H9 (cell line): ENCODE data around the gene FNDC3B. TPM values are rescaled to one million over a fixed set of nuclear protein-coding genes. Genes with fewer than 3 reads are reported as not detected.

Experiments used
- DNase-seq: peaks from one replicate; pipeline ENCODE4 v3.0.0-alpha.2; 2017
- H2AFZ ChIP-seq: one replicate; pipeline ENCODE4 v1.6.1; 2013; ENCODE audit warnings: mild to moderate bottlenecking, low read length, control low read depth, moderate library complexity
- H2AK5ac ChIP-seq: 2 replicates; pipeline ENCODE4 v1.6.1; 2013; ENCODE audit warnings: low read length, control low read depth, mixed read lengths; ENCODE audit not compliant: insufficient read length
- H2BK120ac ChIP-seq: one replicate; pipeline ENCODE4 v1.6.1; 2013; ENCODE audit warnings: low read depth, mild to moderate bottlenecking, low read length, control low read depth, inconsistent platforms; ENCODE audit not compliant: poor library complexity, severe bottlenecking
- H2BK12ac ChIP-seq: 2 replicates; pipeline ENCODE4 v1.6.1; 2013; ENCODE audit warnings: low read length, control low read depth, mixed read lengths, low read depth; ENCODE audit not compliant: insufficient read length
- H2BK15ac ChIP-seq: 2 replicates; pipeline ENCODE4 v1.6.1; 2013; ENCODE audit warnings: low read depth, low read length, control low read depth
- H2BK20ac ChIP-seq: one replicate; pipeline ENCODE4 v1.6.1; 2013; ENCODE audit warnings: low read depth, mild to moderate bottlenecking, low read length, control low read depth, inconsistent platforms; ENCODE audit not compliant: poor library complexity, severe bottlenecking
- H2BK5ac ChIP-seq: 2 replicates; pipeline ENCODE4 v1.6.1; 2013; ENCODE audit warnings: low read length, control low read depth, mixed read lengths; ENCODE audit not compliant: insufficient read length
- H3K14ac ChIP-seq: 2 replicates; pipeline ENCODE4 v1.6.1; 2013; ENCODE audit warnings: low read length, control low read depth; ENCODE audit not compliant: insufficient read depth
- H3K18ac ChIP-seq: 2 replicates; pipeline ENCODE4 v1.6.1; 2013; ENCODE audit warnings: low read depth, mild to moderate bottlenecking, mixed read lengths, low read length, control low read depth; ENCODE audit not compliant: insufficient read length
- H3K23ac ChIP-seq: 2 replicates; pipeline ENCODE4 v1.6.1; 2013; ENCODE audit warnings: low read length, control low read depth, mixed read lengths, low read depth; ENCODE audit not compliant: insufficient read length
- H3K23me2 ChIP-seq: 2 replicates; pipeline ENCODE4 v1.6.1; 2013; ENCODE audit warnings: low read depth, mild to moderate bottlenecking, mixed read lengths, low read length, control low read depth; ENCODE audit not compliant: insufficient read length, poor library complexity, severe bottlenecking
- H3K27ac ChIP-seq: 2 replicates; pipeline ENCODE4 v1.5.1; 2013; ENCODE audit warnings: low read length, control low read depth, mixed read lengths, low read depth; ENCODE audit not compliant: insufficient read length
- H3K27me3 ChIP-seq: 2 replicates; pipeline ENCODE4 v1.6.1; 2013; ENCODE audit warnings: low read length, control low read depth, inconsistent platforms; ENCODE audit not compliant: insufficient read depth
- H3K4ac ChIP-seq: 2 replicates; pipeline ENCODE4 v1.6.1; 2013; ENCODE audit warnings: low read depth, mild to moderate bottlenecking, control low read depth, inconsistent platforms, low read length, moderate library complexity
- H3K4me1 ChIP-seq: 2 replicates; pipeline ENCODE4 v1.6.1; 2013; ENCODE audit warnings: low read length, control low read depth, inconsistent platforms; ENCODE audit not compliant: insufficient read depth
- H3K4me2 ChIP-seq: 2 replicates; pipeline ENCODE4 v1.6.1; 2013; ENCODE audit warnings: low read length, control low read depth, mixed read lengths; ENCODE audit not compliant: insufficient read length, insufficient read depth
- H3K56ac ChIP-seq: 2 replicates; pipeline ENCODE4 v1.6.1; 2013; ENCODE audit warnings: low read depth, mild to moderate bottlenecking, mixed read lengths, low read length, control low read depth; ENCODE audit not compliant: insufficient read length
- H3K79me1 ChIP-seq: 2 replicates; pipeline ENCODE4 v1.6.1; 2013; ENCODE audit warnings: low read depth, mild to moderate bottlenecking, moderate library complexity, low read length, control low read depth, inconsistent platforms; ENCODE audit not compliant: insufficient read depth, poor library complexity, severe bottlenecking
- H3K79me2 ChIP-seq: 2 replicates; pipeline ENCODE4 v1.6.1; 2013; ENCODE audit warnings: low read length, control low read depth, inconsistent platforms; ENCODE audit not compliant: insufficient read depth
- H3K9ac ChIP-seq: 2 replicates; pipeline ENCODE4 v1.6.1; 2013; ENCODE audit warnings: low read length, control low read depth, mixed read lengths; ENCODE audit not compliant: insufficient read length; ENCODE audit errors: extremely low read depth
- H3K9me3 ChIP-seq: one replicate; pipeline ENCODE4 v1.6.1; 2013; ENCODE audit warnings: low read depth, low read length, inconsistent platforms; ENCODE audit not compliant: control insufficient read depth
- H3T11ph ChIP-seq: one replicate; pipeline ENCODE4 v1.6.1; 2013; ENCODE audit warnings: mild to moderate bottlenecking, low read length, control low read depth, inconsistent platforms
- H4K20me1 ChIP-seq: one replicate; pipeline ENCODE4 v1.6.1; 2013; ENCODE audit not compliant: control insufficient read depth, insufficient read length, insufficient read depth
- H4K5ac ChIP-seq: 2 replicates; pipeline ENCODE4 v1.6.1; 2013; ENCODE audit warnings: low read depth, mild to moderate bottlenecking, mixed read lengths, low read length, control low read depth; ENCODE audit not compliant: insufficient read length
- H4K8ac ChIP-seq: replicated peaks from 2 replicates; pipeline ENCODE4 v1.6.1; 2013; ENCODE audit warnings: low read length, control low read depth, mixed read lengths, low read depth; ENCODE audit not compliant: insufficient read length
- H4K91ac ChIP-seq: 2 replicates; pipeline ENCODE4 v1.6.1; 2013; ENCODE audit warnings: low read depth, mild to moderate bottlenecking, moderate library complexity, mixed read lengths, low read length, control low read depth; ENCODE audit not compliant: insufficient read length
- H3K27ac Mint-ChIP-seq, 3 experiments: 2 replicates in 2 of 3; 3 replicates in 1 of 3; pipeline ENCODE4 v1.8.0; 2020 to 2021; ENCODE audit warnings: mixed read lengths in 3 of 3, mild to moderate bottlenecking in 1 of 3, moderate library complexity in 1 of 3
- H3K27me3 Mint-ChIP-seq: 2 replicates; pipeline ENCODE4 v1.8.0; 2021; ENCODE audit warnings: low read depth, mild to moderate bottlenecking, moderate library complexity, mixed read lengths
- H3K36me3 Mint-ChIP-seq, 3 experiments: 2 replicates in 2 of 3; 3 replicates in 1 of 3; pipeline ENCODE4 v1.8.0; 2020 to 2021; ENCODE audit warnings: low read depth in 3 of 3, mixed read lengths in 3 of 3; ENCODE audit not compliant: insufficient read depth in 1 of 3
- H3K4me1 Mint-ChIP-seq, 2 experiments: 2 replicates each; pipeline ENCODE4 v1.8.0; 2020; ENCODE audit warnings: mixed read lengths in 2 of 2
- H3K4me3 Mint-ChIP-seq, 2 experiments: 2 replicates in 1 of 2; 3 replicates in 1 of 2; pipeline ENCODE4 v1.8.0; 2020 to 2021; ENCODE audit warnings: mild to moderate bottlenecking in 2 of 2, mixed read lengths in 2 of 2, moderate library complexity in 1 of 2
- H3K9me3 Mint-ChIP-seq, 2 experiments: 2 replicates in 1 of 2; 3 replicates in 1 of 2; pipeline ENCODE4 v1.8.0; 2020; ENCODE audit warnings: mild to moderate bottlenecking in 2 of 2, mixed read lengths in 2 of 2, moderate library complexity in 1 of 2
- CTCF ChIP-seq: fragments of 200-600 bp; sonication (generic); conservative IDR thresholded peaks from 3 replicates; pipeline ENCODE4 v1.8.0; 2021; ENCODE audit warnings: antibody characterized with exemption, mild to moderate bottlenecking
- WGBS: extraction: QIAGEN DNeasy Blood & Tissue Kit; methylation state at CpG from one replicate; pipeline ENCODE4 v1.1.7; 2013; ENCODE audit warnings: missing lambda C conversion rate, low lambda C conversion rate, mixed read lengths; ENCODE audit not compliant: insufficient read length; ENCODE audit errors: extremely low coverage; 5-methylcytosine and 5-hydroxymethylcytosine counted together
- total RNA-seq: library from RNA; stranded (reverse); gene quantifications from 2 replicates; pipeline ENCODE4 v1.2.1, GENCODE V29; 2021

The FNDC3B gene
- total RNA-seq, 1 experiment from 2014 or later = 43.8 TPM

GRCh38 chr3:172113710-172114109 is 74.3 kb downstream of the FNDC3B start:
- no peak overlapping the region for H3K4me2 ChIP-seq
- H3K79me2 ChIP-seq = peaks cover 12% of the 10 kb centered on the region; the same call in 1 of the 2 replicates
- H3K27ac Mint-ChIP-seq = peak overlapping the region; percentile 1 to 16 (median 1); a peak in 4 of 7 replicates
- no peak overlapping the region for H3K4me3 Mint-ChIP-seq
- DNase-seq = no peak
- H3K14ac ChIP-seq = no peak overlapping the region
- no peaks in the 10 kb centered on the region for H3K9me3 Mint-ChIP-seq
- peaks cover 14 to 15% of the 10 kb centered on the region in 2 experiments for H3K4me1 Mint-ChIP-seq
- H2BK20ac ChIP-seq = no peak overlapping the region
- H3K18ac ChIP-seq = no peak overlapping the region
- no peak overlapping the region for H3K4ac ChIP-seq
- H3K23ac ChIP-seq = no peak overlapping the region
- H3K36me3 Mint-ChIP-seq = peaks cover 16 to 42% (median 38%) of the 10 kb centered on the region in 3 experiments; a peak in 6 of 7 replicates
- WGBS = no CpG with 5 or more reads among the region's 5 CpGs
- no peak for TF ChIP-seq CTCF
- H2BK120ac ChIP-seq = no peak overlapping the region
- H3K27me3 ChIP-seq = no peaks in the 10 kb centered on the region
- no peak overlapping the region for H2BK12ac ChIP-seq
- H4K20me1 ChIP-seq = no peaks in the 10 kb centered on the region
- no peaks in the 10 kb centered on the region for H3K27me3 Mint-ChIP-seq
- no peaks in the 10 kb centered on the region for H3K9me3 ChIP-seq
- peaks cover 3% of the 10 kb centered on the region; the same call in 1 of the 2 replicates for H3K4me1 ChIP-seq
- no peak overlapping the region for H2AFZ ChIP-seq
- H3K9ac ChIP-seq = no peak overlapping the region
- H2BK5ac ChIP-seq = no peak overlapping the region
- H2AK5ac ChIP-seq = no peak overlapping the region
- no peaks in the 10 kb centered on the region for H3K23me2 ChIP-seq
- H4K8ac ChIP-seq = no peak overlapping the region
- H3K56ac ChIP-seq = no peak overlapping the region
- peaks cover 2% of the 10 kb centered on the region for H3K79me1 ChIP-seq
- no peak overlapping the region for H4K91ac ChIP-seq
- H3T11ph ChIP-seq = no peak overlapping the region
- no peak overlapping the region for H3K27ac ChIP-seq
- H4K5ac ChIP-seq = no peak overlapping the region
- H2BK15ac ChIP-seq = no peak overlapping the region
